ENCODE results near the gene FASN.

GRCh38 chr17:82092628-82092994 is 5.4 kb downstream of the FASN start:
- TF ChIP-seq CTCF (IDR thresholded peaks at IDR 0.05) = no peak
- no peak for TF ChIP-seq SMC3 (IDR thresholded peaks at IDR 0.05)
- TF ChIP-seq BCL3 (IDR thresholded peaks at IDR 0.05) = no peak
- no peak for TF ChIP-seq POLR2AphosphoS2 (conservative IDR thresholded peaks at IDR 0.05; ENCODE audit: low read length)
- no peak for TF ChIP-seq REST (IDR thresholded peaks at IDR 0.05)
- no peak for TF ChIP-seq PHF8 (IDR thresholded peaks at IDR 0.05; ENCODE audit: borderline replicate concordance, low read depth)
- no peak for TF ChIP-seq HDAC2 (IDR thresholded peaks at IDR 0.05)
- TF ChIP-seq RCOR1 (IDR thresholded peaks at IDR 0.05; ENCODE audit: low read depth, low read length) = no peak
- TF ChIP-seq POLR2A (IDR thresholded peaks at IDR 0.05; ENCODE audit: low read length) = no peak

Data from A549 (cell line).